H1 (cell line): Measurements from ENCODE around the gene NOS3. TPM values are rescaled to one million over a fixed set of nuclear protein-coding genes. Genes with fewer than 3 reads are reported as not detected.

Experiments
- CTCF ChIA-PET: fragments of 300-600 bp; sonication (Branson Sonifier 250); formaldehyde crosslinking; loops from one replicate; lab custom pipeline; 2021; ENCODE audit not compliant: partially characterized antibody; lab: Charles Lee
- POLR2A ChIA-PET: fragments of 300-600 bp; sonication (Branson Sonifier 250); formaldehyde crosslinking; loops from one replicate; lab custom pipeline; 2021; ENCODE audit warnings: inconsistent platforms; ENCODE audit not compliant: partially characterized antibody; lab: Charles Lee
- DNase-seq, 2 experiments: peaks; one replicate each; pipeline versions ENCODE4 v3.0.0 to v3.0.0-alpha.2; 2010 to 2022; ENCODE audit warnings: low spot score in 2 of 2, low read depth in 1 of 2, mixed read lengths in 1 of 2
- FAIRE-seq: peaks from 2 replicates; lab custom pipeline; 2011; peaks lifted over from hg19 to GRCh38; lab: Jason Lieb, UNC
- H2AFZ ChIP-seq: 2 replicates; pipeline ENCODE4 v1.8.1; 2012; ENCODE audit warnings: low read length, inconsistent platforms
- H2AK5ac ChIP-seq: 2 replicates; pipeline ENCODE4 v1.6.1; 2013; ENCODE audit warnings: low read depth, low read length
- H2BK120ac ChIP-seq: replicated peaks from 2 replicates; pipeline ENCODE3; 2013; ENCODE audit warnings: low read depth, low read length, inconsistent platforms
- H2BK12ac ChIP-seq: 2 replicates; pipeline ENCODE4 v1.6.1; 2013; ENCODE audit warnings: low read depth, low read length
- H2BK15ac ChIP-seq: 2 replicates; pipeline ENCODE4 v1.6.1; 2013; ENCODE audit warnings: low read length
- H2BK20ac ChIP-seq: 2 replicates; pipeline ENCODE4 v1.6.1; 2013; ENCODE audit warnings: low read length
- H2BK5ac ChIP-seq: 2 replicates; pipeline ENCODE4 v1.6.1; 2013; ENCODE audit warnings: low read depth, low read length
- H3K14ac ChIP-seq: 2 replicates; pipeline ENCODE4 v1.6.1; 2013; ENCODE audit warnings: inconsistent platforms; ENCODE audit not compliant: insufficient read length
- H3K18ac ChIP-seq: 2 replicates; pipeline ENCODE4 v1.6.1; 2013; ENCODE audit warnings: low read length; ENCODE audit errors: extremely low read depth
- H3K23ac ChIP-seq: 2 replicates; pipeline ENCODE4 v1.6.1; 2013; ENCODE audit warnings: inconsistent platforms; ENCODE audit not compliant: insufficient read length
- H3K23me2 ChIP-seq: 2 replicates; pipeline ENCODE4 v1.6.1; 2013; ENCODE audit warnings: low read depth, low read length
- H3K27ac ChIP-seq: 2 replicates; pipeline ENCODE4 v1.6.1; 2011; ENCODE audit warnings: low read depth, low read length, inconsistent platforms
- H3K27me3 ChIP-seq, 4 experiments: replicated peaks in 1 of 4; 1 replicate in 1 of 4; 2 replicates in 3 of 4; pipeline versions ENCODE4 v1.6.1 to v1.8.1; 2011 to 2013; ENCODE audit warnings: low read length in 3 of 4, mild to moderate bottlenecking in 3 of 4, inconsistent platforms in 2 of 4, mixed read lengths in 2 of 4, moderate library complexity in 1 of 4; ENCODE audit not compliant: control insufficient read depth in 3 of 4, insufficient read depth in 3 of 4; ENCODE audit errors: extremely low read depth in 1 of 4
- H3K36me3 ChIP-seq, 4 experiments: 2 replicates each; pipeline versions ENCODE4 v1.6.1 to v1.8.1; 2011 to 2013; ENCODE audit warnings: mild to moderate bottlenecking in 4 of 4, low read length in 3 of 4, moderate library complexity in 2 of 4, control low read depth in 1 of 4, inconsistent platforms in 1 of 4; ENCODE audit not compliant: insufficient read depth in 4 of 4, control insufficient read depth in 2 of 4
- H3K4ac ChIP-seq: replicated peaks from 2 replicates; pipeline ENCODE3; 2013; ENCODE audit warnings: low read length, low read depth, mixed read lengths, inconsistent platforms; ENCODE audit not compliant: insufficient read length
- H3K4me1 ChIP-seq, 4 experiments: replicated peaks in 1 of 4; 1 replicate in 1 of 4; 2 replicates in 3 of 4; pipeline versions ENCODE4 v1.6.1 to v1.8.1; 2011 to 2013; ENCODE audit warnings: low read length in 3 of 4, inconsistent platforms in 2 of 4, mixed read lengths in 1 of 4; ENCODE audit not compliant: insufficient read depth in 4 of 4, control insufficient read depth in 3 of 4
- H3K4me2 ChIP-seq, 2 experiments: 2 replicates each; pipeline versions ENCODE4 v1.6.1 to v1.8.1; 2011 to 2013; ENCODE audit warnings: low read depth in 2 of 2, low read length in 2 of 2, control low read depth in 1 of 2, inconsistent platforms in 1 of 2, mild to moderate bottlenecking in 1 of 2; ENCODE audit not compliant: insufficient read depth in 1 of 2
- H3K4me3 ChIP-seq, 4 experiments: fragments of 200-600, 300-600 bp in 1 of 4; sonication (generic), shearing (Covaris generic), sonication (Bioruptor Twin) in 1 of 4; 2 replicates each; pipeline versions ENCODE4 v1.5.1 to v1.8.1; 2011 to 2016; ENCODE audit warnings: low read length in 4 of 4, low read depth in 3 of 4, control low read depth in 2 of 4, inconsistent platforms in 2 of 4, mild to moderate bottlenecking in 2 of 4, mixed read lengths in 1 of 4, moderate library complexity in 1 of 4; ENCODE audit not compliant: insufficient read depth in 2 of 4; ENCODE audit errors: extremely low read depth in 1 of 4
- H3K56ac ChIP-seq: replicated peaks from 2 replicates; pipeline ENCODE3; 2013; ENCODE audit warnings: low read depth, mild to moderate bottlenecking, mixed read lengths, low read length, inconsistent platforms; ENCODE audit not compliant: insufficient read length
- H3K79me1 ChIP-seq: 2 replicates; pipeline ENCODE4 v1.6.1; 2013; ENCODE audit warnings: low read depth, low read length, control low read depth
- H3K79me2 ChIP-seq, 2 experiments: 2 replicates each; pipeline versions ENCODE4 v1.6.1 to v1.8.1; 2012 to 2013; ENCODE audit warnings: low read length in 2 of 2, mild to moderate bottlenecking in 2 of 2, inconsistent platforms in 1 of 2; ENCODE audit not compliant: insufficient read depth in 2 of 2, control insufficient read depth in 1 of 2
- H3K9ac ChIP-seq, 4 experiments: replicated peaks in 1 of 4; 1 replicate in 1 of 4; 2 replicates in 3 of 4; pipeline versions ENCODE4 v1.6.1 to v1.8.1; 2011 to 2013; ENCODE audit warnings: low read depth in 3 of 4, low read length in 3 of 4, control low read depth in 2 of 4, mild to moderate bottlenecking in 2 of 4, moderate library complexity in 2 of 4, inconsistent platforms in 1 of 4; ENCODE audit errors: extremely low read depth in 1 of 4
- H3K9me3 ChIP-seq, 2 experiments: 2 replicates each; pipeline versions ENCODE4 v1.6.1 to v1.8.1; 2012 to 2013; ENCODE audit warnings: mild to moderate bottlenecking in 2 of 2, moderate library complexity in 2 of 2, control low read depth in 1 of 2, inconsistent platforms in 1 of 2, low read depth in 1 of 2, low read length in 1 of 2, mixed read lengths in 1 of 2; ENCODE audit not compliant: insufficient read depth in 2 of 2
- H4K20me1 ChIP-seq, 2 experiments: replicated peaks in 1 of 2; 2 replicates each; pipeline versions ENCODE3 to v1.8.1; 2011 to 2013; ENCODE audit warnings: inconsistent platforms in 2 of 2, low read length in 2 of 2, mild to moderate bottlenecking in 1 of 2; ENCODE audit not compliant: insufficient read depth in 2 of 2, control insufficient read depth in 1 of 2
- H4K5ac ChIP-seq: 2 replicates; pipeline ENCODE4 v1.6.1; 2013; ENCODE audit warnings: low read length, low read depth, mixed read lengths, inconsistent platforms; ENCODE audit not compliant: insufficient read length
- H4K8ac ChIP-seq: 2 replicates; pipeline ENCODE4 v1.8.0; 2013; ENCODE audit warnings: mild to moderate bottlenecking, moderate library complexity, low read length, inconsistent platforms; ENCODE audit not compliant: insufficient read depth; ENCODE audit errors: extremely low read depth
- H4K91ac ChIP-seq: replicated peaks from 2 replicates; pipeline ENCODE3; 2013; ENCODE audit warnings: low read length, mixed read lengths, inconsistent platforms; ENCODE audit not compliant: insufficient read length
- BACH1 ChIP-seq: IDR thresholded peaks from 2 replicates; pipeline ENCODE4 v1.6.1; 2012; ENCODE audit warnings: low read length, improper control_type of control experiment
- BCL11A ChIP-seq, 2 experiments: IDR thresholded peaks; one replicate each; pipeline ENCODE4 v1.6.1; 2011; ENCODE audit warnings: low read depth in 2 of 2, low read length in 2 of 2, mild to moderate bottlenecking in 2 of 2
- CEBPB ChIP-seq: IDR thresholded peaks from 2 replicates; pipeline ENCODE4 v1.6.1; 2012; ENCODE audit warnings: low read depth, low read length
- CHD1 ChIP-seq: IDR thresholded peaks from 2 replicates; pipeline ENCODE4 v1.6.1; 2012; ENCODE audit warnings: low read depth, low read length, improper control_type of control experiment
- CHD2 ChIP-seq: IDR thresholded peaks from 2 replicates; pipeline ENCODE4 v1.6.1; 2012; ENCODE audit warnings: low read length, improper control_type of control experiment
- HDAC6 ChIP-seq: IDR thresholded peaks from one replicate; pipeline ENCODE4 v1.7.1; 2012; ENCODE audit warnings: low read depth, mild to moderate bottlenecking, inconsistent platforms, low read length, moderate library complexity
- KDM1A ChIP-seq: fragments of 200-600, 300-600 bp; sonication (generic); IDR thresholded peaks from 2 replicates; pipeline ENCODE4 v1.7.1; 2016; ENCODE audit warnings: mild to moderate bottlenecking, low read length, borderline replicate concordance
- SUZ12 ChIP-seq: fragments of 200-600 bp; sonication (generic); IDR thresholded peaks from 2 replicates; pipeline ENCODE4 v1.6.1; 2012; ENCODE audit warnings: mild to moderate bottlenecking, inconsistent platforms, low read length, moderate library complexity, mixed read lengths
- TAF1 ChIP-seq: IDR thresholded peaks from 2 replicates; pipeline ENCODE4 v1.6.1; 2011; ENCODE audit warnings: mild to moderate bottlenecking, low read depth, low read length
- TEAD4 ChIP-seq: IDR thresholded peaks from 2 replicates; pipeline ENCODE4 v1.6.1; 2012; ENCODE audit warnings: low read depth, low read length, inconsistent platforms, mixed read lengths
- WGBS, 2 experiments: shearing (Covaris generic) in 1 of 2; methylation state at CpG; one replicate each; pipeline versions ENCODE4 v1.1.6 to v1.1.7; 2013 to 2015; ENCODE audit warnings: low lambda C conversion rate in 2 of 2, mixed read lengths in 2 of 2, inconsistent platforms in 1 of 2, low coverage in 1 of 2, missing lambda C conversion rate in 1 of 2; ENCODE audit not compliant: insufficient replicate concordance in 2 of 2, insufficient coverage in 1 of 2, insufficient read length in 1 of 2; ENCODE audit errors: extremely low coverage in 1 of 2, missing lambda C conversion rate in 1 of 2; 5-methylcytosine and 5-hydroxymethylcytosine counted together
- polyA plus RNA-seq, 7 experiments: library from polyadenylated mRNA; depleted of rRNA in 3 of 7; stranded (reverse) in 5 of 7; unstranded in 2 of 7; fragments of >200 nt in 5 of 7; fragments of 200-250 nt in 2 of 7; gene quantifications; 1 replicate in 5 of 7; 2 replicates in 1 of 7; 4 replicates in 1 of 7; pipeline versions ENCODE4 v1.2.1 to v1.2.3, GENCODE V29; 2011 to 2013; ENCODE audit warnings: missing spikeins in 2 of 7, mixed read lengths in 2 of 7
- total RNA-seq: library from RNA; stranded (reverse); fragmentation: NEBNext Ultra II Directional; extraction: Animal tissue kit (Norgen Biotek cat#: 25700); gene quantifications from 2 replicates; pipeline ENCODE4 v1.2.1, GENCODE V29; 2021
- TF ChIP-seq, protein P1 (sequence below): IDR thresholded peaks from 2 replicates; pipeline ENCODE4 v1.6.1; 2011; ENCODE audit warnings: low read length, improper control_type of control experiment

NOS3 gene
- total and polyA plus RNA-seq, 2 of the 8 experiments (the other 6 are each of a cell fraction or from before 2014, with no cell fraction given), result 4.4 to 16.2 TPM

DNA sequence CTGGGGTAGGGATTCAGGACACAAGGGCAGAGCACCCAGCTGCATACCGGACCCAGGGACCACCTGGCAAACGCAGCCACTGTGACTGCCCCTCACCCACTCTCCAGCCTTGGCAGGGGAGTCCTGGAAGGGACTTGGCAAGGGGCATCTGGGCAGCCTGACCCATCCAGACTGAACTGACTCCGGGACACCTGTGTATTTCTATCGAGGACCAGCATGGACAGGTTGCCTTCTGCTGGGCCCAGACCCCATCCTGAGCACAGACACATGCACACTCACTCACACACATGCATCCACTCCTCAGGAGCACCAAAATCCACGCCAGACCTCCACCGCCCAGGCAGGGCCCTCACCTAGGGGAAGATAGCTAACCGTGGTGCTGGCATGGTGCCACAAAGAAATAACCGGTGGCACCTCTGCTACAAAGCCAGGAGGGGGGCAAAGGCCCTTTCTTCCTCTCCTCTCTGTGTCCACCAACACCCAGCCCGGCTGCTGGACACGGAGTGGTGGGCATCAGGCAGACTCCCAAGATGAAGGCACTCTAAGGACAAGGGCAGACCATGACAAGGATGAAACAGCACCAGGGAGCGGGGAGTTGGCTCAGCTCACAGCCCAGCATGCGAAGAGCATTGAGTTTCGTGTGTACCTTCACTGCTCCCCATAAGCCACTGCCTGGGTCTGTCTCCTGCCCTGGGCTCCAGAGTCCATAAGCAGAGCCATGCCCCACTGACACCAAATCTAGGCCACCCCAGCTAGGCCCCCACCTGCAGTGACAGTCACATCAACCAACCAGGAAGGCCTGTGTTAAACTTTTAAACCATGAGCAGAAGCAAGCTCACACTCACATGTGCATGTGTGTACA lies 48.0 kb upstream of the NOS3 start:
- no peak overlapping the region for H4K5ac ChIP-seq
- no peak overlapping the region for H3K18ac ChIP-seq
- no peaks in the 10 kb centered on the region for H3K79me1 ChIP-seq
- H2AFZ ChIP-seq, result no peak overlapping the region
- H3K27ac ChIP-seq, result no peak overlapping the region
- H3K4me2 ChIP-seq, result no peak overlapping the region
- no peaks in the 10 kb centered on the region for H3K36me3 ChIP-seq
- no peak overlapping the region for H3K4ac ChIP-seq
- no peak overlapping the region for H3K4me3 ChIP-seq
- ChIA-PET POLR2A (no interaction called here), CTCF (interaction anchor here (0.6 to 6.1 kb wide), 9 partner anchors 20 to 752 kb away, joined by 3 to 35 read pairs (median 4); no protein-coding TSS in a partner anchor)
- no peak overlapping the region; the same call in 1 of the 2 replicates for H2BK12ac ChIP-seq
- FAIRE-seq (no peak), DNase-seq (no peak)
- no peak overlapping the region for H4K91ac ChIP-seq
- peaks cover 0 to 27% (median 15%) of the 10 kb centered on the region in 4 experiments; a peak in 6 of 7 replicates for H3K4me1 ChIP-seq
- H3K79me2 ChIP-seq, result no peaks in the 10 kb centered on the region
- H2BK5ac ChIP-seq, result no peak overlapping the region; the same call in 1 of the 2 replicates
- no peak overlapping the region for H3K14ac ChIP-seq
- H3K23ac ChIP-seq, result no peak overlapping the region
- no peak overlapping the region for H2BK15ac ChIP-seq
- H3K9ac ChIP-seq, result no peak overlapping the region
- no peak overlapping the region for H2BK20ac ChIP-seq
- H3K27me3 ChIP-seq, result peaks cover 0 to 15% (median 8%) of the 10 kb centered on the region in 4 experiments; a peak in 5 of 7 replicates
- peaks cover under 1% of the 10 kb centered on the region; the same call in 1 of the 2 replicates for H3K23me2 ChIP-seq
- no peak overlapping the region for H2BK120ac ChIP-seq
- no peak overlapping the region for H3K56ac ChIP-seq
- 86% methylated on average over 13 of the region's 13 CpGs; no CpG with 5 or more reads in 1 of the 2 experiments for WGBS, 2 experiments
- peak overlapping the region; percentile 62; the same call in 1 of the 2 replicates for H4K8ac ChIP-seq
- peaks cover 0 to 3% of the 10 kb centered on the region in 2 experiments for H4K20me1 ChIP-seq
- TF ChIP-seq BCL11A (IDR thresholded peaks at IDR 0.05; ENCODE audit: low read depth in 2 of 2, low read length in 2 of 2) (no peak), CEBPB (no peak), CHD1 (no peak), SUZ12 (no peak), TEAD4 (no peak), KDM1A (no peak), HDAC6 (no peak), TAF1 (no peak), CHD2 (no peak), BACH1 (no peak)
- TF ChIP-seq, protein P1, sequence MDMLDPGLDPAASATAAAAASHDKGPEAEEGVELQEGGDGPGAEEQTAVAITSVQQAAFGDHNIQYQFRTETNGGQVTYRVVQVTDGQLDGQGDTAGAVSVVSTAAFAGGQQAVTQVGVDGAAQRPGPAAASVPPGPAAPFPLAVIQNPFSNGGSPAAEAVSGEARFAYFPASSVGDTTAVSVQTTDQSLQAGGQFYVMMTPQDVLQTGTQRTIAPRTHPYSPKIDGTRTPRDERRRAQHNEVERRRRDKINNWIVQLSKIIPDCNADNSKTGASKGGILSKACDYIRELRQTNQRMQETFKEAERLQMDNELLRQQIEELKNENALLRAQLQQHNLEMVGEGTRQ, result no peak
- no peak overlapping the region for H2AK5ac ChIP-seq
- H3K9me3 ChIP-seq, result no peaks in the 10 kb centered on the region
